ENCODE data around the gene CAMKK2.

DNA sequence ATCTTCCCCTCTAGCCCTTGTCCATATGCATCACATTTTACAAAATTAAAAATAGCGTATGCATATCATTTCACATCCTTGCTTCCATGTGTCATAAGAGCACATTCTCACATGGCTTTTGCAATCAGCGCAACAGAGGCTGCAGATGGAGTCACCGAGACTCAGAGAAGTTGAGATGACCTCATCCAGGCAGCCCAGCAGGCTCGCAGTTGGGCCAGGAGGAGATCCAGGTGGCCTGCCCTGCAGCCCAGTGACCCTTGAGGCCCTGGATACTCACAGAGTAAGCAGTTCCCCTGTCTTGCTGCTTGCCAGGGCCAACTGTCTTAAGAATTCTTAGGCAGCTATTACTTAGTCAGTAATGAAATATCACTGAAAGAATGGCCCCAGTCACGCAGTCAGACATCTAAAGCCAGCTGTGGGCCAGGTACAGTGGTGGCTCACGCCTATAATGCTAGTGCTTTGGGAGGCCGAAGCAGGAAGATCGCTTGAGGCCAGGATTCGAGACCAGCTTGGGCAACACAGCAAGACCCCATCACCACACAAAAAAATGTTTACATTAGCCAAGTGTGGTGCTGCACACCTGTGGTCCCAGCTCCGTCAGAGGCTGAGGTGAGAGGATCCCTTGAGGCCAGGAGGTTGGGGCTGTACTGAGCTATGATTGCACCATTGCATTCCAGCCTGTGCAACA is 9.1 kb downstream of the CAMKK2 start:
- TF ChIP-seq CTCF (conservative IDR thresholded peaks at IDR 0.05; ENCODE audit: low read depth, low read length) (no peak), POLR2A (IDR thresholded peaks at IDR 0.05; ENCODE audit: low read depth, low read length) (no peak), CEBPB (IDR thresholded peaks at IDR 0.05; ENCODE audit: low read depth, low read length) (peak; percentile 82)
